ENCODE data around the gene CASTOR1.

- TF ChIP-seq EZH2 (IDR thresholded peaks at IDR 0.05; ENCODE audit: low read depth), result no peak
- no peak for TF ChIP-seq CTCF (conservative IDR thresholded peaks at IDR 0.05)
Observed at GRCh38 chr22:30328466-30329049, 39.3 kb upstream of the CASTOR1 start.

Measured in PC-9 (cell line).